ENCODE results near the gene INF2.
"Not testable (repeated sequence)": the region's sequence is repeated elsewhere in the genome, so short reads cannot be mapped to it uniquely, and the experiment has no call there.

Gene INF2

GRCh38 chr14:104689109-104689880 lies at the start of gene INF2:
Gene INF2 (plus strand): TSS chr14:104689618. CDS start chr14:104701366, 11,748 bp downstream.
- no peak for DNase-seq (ENCODE audit: low read depth in 2 of 2)

- no peak for DNase-seq (ENCODE audit: low read depth in 2 of 2)
Measured at GRCh38 chr14:104639885-104640548, 49.4 kb upstream of the INF2 start.

GRCh38 chr14:104640681-104641080 lies 48.7 kb upstream of the INF2 start:
- no peak for DNase-seq (ENCODE audit: low read depth in 2 of 2)

- no peak for DNase-seq (ENCODE audit: low read depth in 2 of 2)
Measured at GRCh38 chr14:104641753-104642539, 47.5 kb upstream of the INF2 start.

GRCh38 chr14:104642540-104642868 lies 46.9 kb upstream of the INF2 start:
- DNase-seq (ENCODE audit: low read depth in 2 of 2), result no peak

- DNase-seq (ENCODE audit: low read depth in 2 of 2), result no peak
Measured at GRCh38 chr14:104643306-104643705, 46.1 kb upstream of the INF2 start.

GRCh38 chr14:104644091-104644635 lies 45.3 kb upstream of the INF2 start:
- DNase-seq (ENCODE audit: low read depth in 2 of 2), result no peak

GRCh38 chr14:104644656-104645378 lies 44.6 kb upstream of the INF2 start:
- DNase-seq (ENCODE audit: low read depth in 2 of 2), result no peak

GRCh38 chr14:104647467-104648043 lies 41.9 kb upstream of the INF2 start:
- no peak for DNase-seq (ENCODE audit: low read depth in 2 of 2)

GRCh38 chr14:104650057-104650980 lies 39.1 kb upstream of the INF2 start:
- DNase-seq (ENCODE audit: low read depth in 2 of 2), result no peak

GRCh38 chr14:104650981-104651875 lies 38.2 kb upstream of the INF2 start:
- no peak for DNase-seq (ENCODE audit: low read depth in 2 of 2)

- no peak for DNase-seq (ENCODE audit: low read depth in 2 of 2)
Measured at GRCh38 chr14:104651876-104652260, 37.5 kb upstream of the INF2 start.

GRCh38 chr14:104652386-104652785 lies 37.0 kb upstream of the INF2 start:
- DNase-seq (ENCODE audit: low read depth in 2 of 2), result no peak

- DNase-seq (ENCODE audit: low read depth in 2 of 2), result not testable (repeated sequence)
Measured at GRCh38 chr14:104653130-104653920, 36.1 kb upstream of the INF2 start.

GRCh38 chr14:104654119-104654518 lies 35.3 kb upstream of the INF2 start:
- no peak for DNase-seq (ENCODE audit: low read depth in 2 of 2)

GRCh38 chr14:104655128-104655848 lies 34.1 kb upstream of the INF2 start:
- no peak for DNase-seq (ENCODE audit: low read depth in 2 of 2)

GRCh38 chr14:104656014-104656714 lies 33.3 kb upstream of the INF2 start:
- DNase-seq (ENCODE audit: low read depth in 2 of 2), result no peak

Measured in fibroblast of skin of left biceps (primary cell).